ES-I3 (cell line): ENCODE data around the gene RBMS3.
"Not testable (repeated sequence)": the region's sequence is repeated elsewhere in the genome, so short reads cannot be mapped to it uniquely, and the experiment has no call there.

Source experiments
- H3K36me3 ChIP-seq: 2 replicates; pipeline ENCODE4 v1.6.1; 2013; ENCODE audit warnings: mild to moderate bottlenecking, low read length, control low read depth, moderate library complexity; ENCODE audit not compliant: insufficient read depth
- H3K4me1 ChIP-seq: 2 replicates; pipeline ENCODE4 v1.6.1; 2013; ENCODE audit warnings: mild to moderate bottlenecking, control low read depth, low read length; ENCODE audit not compliant: insufficient read depth
- H3K9ac ChIP-seq: 2 replicates; pipeline ENCODE4 v1.6.1; 2013; ENCODE audit warnings: low read depth, mild to moderate bottlenecking, low read length, moderate library complexity
- H3K9me3 ChIP-seq: 2 replicates; pipeline ENCODE4 v1.6.1; 2013; ENCODE audit warnings: mild to moderate bottlenecking, low read length, moderate library complexity; ENCODE audit not compliant: control insufficient read depth, insufficient read depth

RBMS3 gene

DNA sequence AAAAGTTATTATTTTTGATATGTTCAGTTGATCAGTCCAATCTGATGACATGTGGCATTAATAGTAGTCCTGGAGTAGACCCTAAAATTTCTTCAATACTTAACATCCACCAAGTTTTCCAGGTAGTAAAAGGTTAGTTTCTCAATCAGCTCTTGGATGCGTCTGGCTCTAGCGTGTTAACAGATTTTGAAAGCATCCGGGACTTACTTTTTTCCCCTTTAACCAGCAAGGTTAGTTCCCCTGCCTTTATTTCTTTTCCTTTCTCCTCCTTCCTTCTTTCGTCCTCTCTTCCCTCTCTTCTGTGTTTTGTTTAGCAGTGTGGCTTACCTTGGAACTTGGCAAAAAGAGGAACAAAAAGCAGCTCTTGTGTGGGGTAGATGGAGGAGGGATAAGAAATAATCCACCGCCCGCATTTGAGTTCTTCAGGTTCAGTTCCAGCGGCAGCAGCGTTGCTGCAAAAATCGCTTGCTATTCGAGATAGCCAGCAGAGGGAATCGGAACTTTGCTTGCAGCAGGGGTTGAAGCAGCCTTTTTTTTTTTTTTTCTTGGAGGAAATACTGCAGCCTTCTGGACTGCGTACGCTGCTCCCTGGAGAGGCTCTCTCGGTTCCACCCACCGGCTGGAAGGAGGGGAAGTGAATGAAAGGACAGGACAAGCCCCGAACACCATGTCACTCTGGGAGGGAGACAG lies at the start of gene RBMS3:
RBMS3 (plus strand) TSS at position 668 of the 690 bp plus-strand sequence.
- peak within 1 kb of the TSS; percentile 64 for H3K9ac ChIP-seq
- H3K9me3 ChIP-seq = no peaks in the 10 kb centered on the region
- peaks cover 7% of the 10 kb centered on the region; the same call in 1 of the 2 replicates for H3K4me1 ChIP-seq

DNA sequence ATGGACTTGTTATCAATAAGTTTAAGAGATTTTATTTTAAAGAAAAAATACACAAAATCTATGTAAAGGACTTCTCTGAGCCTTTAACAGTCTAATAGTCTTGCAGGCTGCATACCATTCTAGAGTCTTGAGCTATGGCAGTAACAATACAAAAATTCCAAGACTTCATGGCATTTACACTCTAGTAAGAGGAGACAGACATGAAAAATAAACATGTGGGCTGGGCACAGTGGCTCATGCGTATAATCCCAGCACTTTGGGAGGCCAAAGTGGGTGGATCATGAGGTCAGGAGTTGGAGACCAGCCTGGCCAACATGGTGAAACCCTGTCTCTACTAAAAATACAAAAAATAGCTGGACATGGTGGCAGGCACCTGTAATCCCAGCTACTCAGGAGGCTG lies 47.7 kb upstream of the RBMS3 start:
- H3K9me3 ChIP-seq, H3K4me1 ChIP-seq, H3K9ac ChIP-seq, H3K36me3 ChIP-seq: not testable (repeated sequence)

More for the DNA sequence above, at the start of gene RBMS3:
- H3K36me3 ChIP-seq = no peaks in the 10 kb centered on the region

DNA sequence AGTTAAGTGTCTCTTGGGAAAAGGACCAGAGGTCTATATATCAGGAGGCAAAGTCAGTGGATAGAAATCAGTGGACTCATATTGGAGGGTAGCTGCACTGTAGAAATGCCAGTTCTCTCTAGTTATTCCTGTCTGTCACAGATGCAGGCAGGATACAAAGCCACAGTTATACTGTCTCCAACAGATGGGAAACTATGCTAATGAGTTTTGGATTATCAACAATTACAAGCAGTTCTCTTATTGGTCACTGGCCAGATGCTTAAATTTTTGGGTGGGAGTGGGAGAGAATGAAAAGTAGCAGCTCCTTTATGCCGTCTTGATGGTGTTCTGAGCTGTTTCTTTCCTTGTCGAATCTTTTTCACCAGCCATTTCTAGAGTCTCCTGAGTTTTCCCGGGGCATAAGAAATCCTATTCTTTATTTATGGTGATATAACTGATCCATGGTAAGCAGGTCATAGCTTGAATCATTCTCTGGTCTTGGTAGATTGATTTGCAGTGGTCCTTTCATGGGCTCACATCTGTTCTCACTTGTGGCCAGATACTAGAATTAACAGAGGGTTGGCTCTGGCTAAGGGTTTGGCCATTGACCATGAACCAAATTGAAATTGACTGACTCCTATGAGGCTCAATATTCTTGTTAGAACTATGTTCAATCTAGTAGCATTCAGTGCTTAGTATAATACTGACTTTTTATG lies 44.6 kb upstream of the RBMS3 start:
- H3K9ac ChIP-seq = no peak overlapping the region
- no peaks in the 10 kb centered on the region for H3K9me3 ChIP-seq
- H3K36me3 ChIP-seq = no peaks in the 10 kb centered on the region
- peaks cover 18% of the 10 kb centered on the region for H3K4me1 ChIP-seq

DNA sequence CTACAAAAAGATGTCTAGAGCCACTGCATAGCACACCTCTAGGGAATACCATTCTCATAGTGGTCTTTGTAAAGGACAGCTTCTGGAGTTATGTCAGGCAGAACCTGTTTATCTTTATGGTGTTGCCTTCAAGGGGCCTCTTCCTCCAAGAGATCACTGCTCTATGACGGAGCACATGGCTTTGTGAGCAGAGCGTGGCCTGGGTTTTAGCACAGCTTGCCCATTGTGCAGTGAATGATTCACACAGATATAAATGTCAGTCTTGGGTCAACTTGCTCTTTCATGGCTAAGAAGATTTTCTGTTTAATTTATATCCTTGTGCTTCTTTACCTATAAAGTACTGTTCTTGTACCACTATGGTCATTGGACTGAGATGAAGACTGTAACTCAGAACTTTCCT lies 41.5 kb upstream of the RBMS3 start:
- peaks cover 18% of the 10 kb centered on the region for H3K4me1 ChIP-seq
- H3K36me3 ChIP-seq = no peaks in the 10 kb centered on the region
- no peak overlapping the region for H3K9ac ChIP-seq
- H3K9me3 ChIP-seq = no peaks in the 10 kb centered on the region

DNA sequence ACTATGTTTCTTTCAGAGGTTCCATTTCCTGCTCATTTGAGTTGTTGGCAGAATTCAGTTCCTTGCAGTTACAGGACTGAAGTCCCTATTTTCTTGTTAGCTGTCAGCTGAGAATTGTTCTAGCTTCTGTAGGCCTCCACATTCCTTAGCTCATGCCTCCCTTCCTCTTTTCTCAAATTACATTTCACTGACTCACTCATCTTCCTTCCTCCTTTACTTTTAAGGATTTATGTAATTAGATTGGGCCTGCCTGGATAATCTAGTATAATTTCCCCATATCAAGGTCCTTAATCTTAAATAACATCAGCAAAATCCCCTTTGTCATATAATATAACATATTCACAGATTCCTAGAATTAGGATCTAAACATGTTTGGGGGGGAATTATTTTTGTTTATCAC lies 40.6 kb upstream of the RBMS3 start:
- Histone ChIP-seq H3K9me3 (no peaks in the 10 kb centered on the region), H3K36me3 (no peaks in the 10 kb centered on the region), H3K9ac (no peak overlapping the region), H3K4me1 (peaks cover 18% of the 10 kb centered on the region)

DNA sequence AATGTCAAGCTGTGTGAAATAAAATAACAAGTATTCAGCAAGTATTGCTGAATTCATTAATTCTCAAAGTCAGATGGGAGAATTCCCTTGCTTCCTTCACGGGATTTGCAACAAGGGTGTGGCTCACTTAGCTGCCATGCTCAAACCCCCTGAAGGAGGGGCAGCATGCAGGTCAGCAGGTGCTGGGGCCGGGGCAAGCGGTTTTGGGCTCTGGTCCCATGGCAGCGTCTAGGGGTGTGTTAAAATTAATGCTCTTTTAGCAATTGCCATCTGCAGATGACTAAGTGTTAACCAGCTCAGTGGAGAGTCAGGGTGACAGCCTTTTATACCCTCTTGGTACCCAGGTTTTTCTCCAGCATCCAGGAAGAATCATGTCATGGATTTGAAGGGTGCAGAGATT lies 40.0 kb upstream of the RBMS3 start:
- Histone ChIP-seq H3K9ac (no peak overlapping the region), H3K4me1 (peaks cover 18% of the 10 kb centered on the region), H3K36me3 (no peaks in the 10 kb centered on the region), H3K9me3 (no peaks in the 10 kb centered on the region)

DNA sequence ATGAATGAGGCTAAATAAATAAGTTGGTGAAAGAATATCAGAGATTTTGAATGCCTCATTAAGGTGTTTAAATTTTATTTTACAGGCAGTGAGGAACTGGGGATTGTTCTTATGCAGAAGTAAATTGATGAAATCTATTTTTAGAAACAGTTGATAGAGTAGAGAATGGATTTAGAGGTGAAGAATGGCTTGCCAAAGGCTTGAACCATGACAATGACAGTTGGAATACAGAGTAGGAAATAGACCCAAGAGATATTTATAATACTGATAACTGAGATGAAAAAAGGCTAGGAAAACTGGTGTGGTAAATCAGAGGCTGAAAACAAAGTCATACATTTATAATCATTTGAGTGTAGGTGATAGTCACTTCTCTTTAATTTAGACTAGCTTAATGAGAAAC lies 39.0 kb upstream of the RBMS3 start:
- H3K4me1 ChIP-seq = peaks cover 18% of the 10 kb centered on the region
- H3K9me3 ChIP-seq = no peaks in the 10 kb centered on the region
- H3K36me3 ChIP-seq = no peaks in the 10 kb centered on the region
- H3K9ac ChIP-seq = no peak overlapping the region

DNA sequence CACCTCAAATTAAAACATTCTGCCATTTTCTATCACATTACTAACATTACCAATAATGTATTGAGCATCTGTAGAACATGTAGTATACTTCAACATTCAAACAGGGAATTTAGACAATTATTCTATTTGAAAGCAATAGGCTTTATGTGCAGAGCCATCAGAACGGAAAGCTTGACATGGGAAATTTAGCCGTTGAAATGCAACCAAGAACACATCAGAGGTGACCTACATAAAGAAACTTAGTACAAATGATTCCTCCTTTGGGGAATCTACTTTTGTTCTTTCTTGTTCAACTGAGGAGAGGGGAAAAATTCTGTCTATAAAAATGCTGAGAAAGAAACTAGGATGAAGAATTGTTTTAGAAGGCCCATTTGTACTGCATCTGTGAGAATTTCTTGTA lies 38.6 kb upstream of the RBMS3 start:
- H3K9me3 ChIP-seq = no peaks in the 10 kb centered on the region
- H3K36me3 ChIP-seq = no peaks in the 10 kb centered on the region
- H3K9ac ChIP-seq = no peak overlapping the region
- H3K4me1 ChIP-seq = peaks cover 18% of the 10 kb centered on the region

DNA sequence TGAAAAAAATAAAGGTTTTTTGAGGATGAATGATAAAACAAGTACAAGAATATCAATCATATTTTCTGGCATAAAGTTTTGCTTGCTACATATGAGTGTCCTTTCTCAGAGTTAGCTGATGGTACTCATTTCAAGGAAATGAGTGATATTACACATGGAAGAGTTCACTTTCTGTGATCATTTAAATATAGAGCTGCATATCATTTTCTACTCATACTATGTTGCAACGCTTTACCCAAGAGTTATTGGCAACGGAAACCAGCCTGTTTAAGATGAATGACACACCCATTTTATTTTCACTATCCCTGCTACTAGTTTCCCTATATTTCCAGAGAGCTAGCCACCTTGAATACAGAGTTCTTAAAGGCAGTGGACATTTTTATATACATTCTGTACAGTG lies 35.4 kb upstream of the RBMS3 start:
- Histone ChIP-seq H3K4me1 (no peaks in the 10 kb centered on the region), H3K9ac (no peak overlapping the region), H3K9me3 (no peaks in the 10 kb centered on the region)

DNA sequence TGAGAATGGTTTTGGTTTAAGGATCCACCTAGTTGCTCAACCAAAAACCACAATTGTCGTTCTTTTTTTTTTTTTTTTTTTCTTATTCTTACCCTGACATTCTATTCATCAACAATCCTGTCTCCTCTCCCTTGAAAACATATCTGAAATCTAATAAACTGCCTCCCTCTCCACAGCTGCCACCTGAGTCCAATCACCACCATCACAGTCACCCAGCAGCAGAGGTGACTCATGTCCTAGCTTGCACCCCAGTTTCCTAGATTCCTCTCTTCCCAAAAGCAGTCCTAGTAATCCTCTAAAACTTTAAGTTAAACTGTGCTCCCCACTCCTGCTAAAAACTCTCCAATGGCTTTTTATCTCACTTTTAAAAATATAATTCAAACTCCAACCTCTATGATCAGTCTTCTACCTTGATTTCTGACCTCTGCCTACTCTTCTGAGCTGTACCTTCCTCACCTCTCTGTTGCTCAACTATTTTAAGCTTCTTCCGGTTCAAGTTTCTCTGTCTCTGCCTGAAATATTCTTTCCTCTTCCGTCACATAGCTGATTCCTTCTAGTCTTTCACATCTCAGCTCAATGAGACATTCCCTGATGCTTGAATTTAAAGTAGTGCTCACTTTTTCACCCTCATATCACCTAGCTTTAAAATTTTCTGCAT lies 33.7 kb upstream of the RBMS3 start:
- Histone ChIP-seq H3K4me1 (no peaks in the 10 kb centered on the region), H3K36me3 (no peaks in the 10 kb centered on the region), H3K9ac (no peak overlapping the region), H3K9me3 (no peaks in the 10 kb centered on the region)

More for the DNA sequence above, 35.4 kb upstream of the RBMS3 start:
- H3K36me3 ChIP-seq = no peaks in the 10 kb centered on the region

DNA sequence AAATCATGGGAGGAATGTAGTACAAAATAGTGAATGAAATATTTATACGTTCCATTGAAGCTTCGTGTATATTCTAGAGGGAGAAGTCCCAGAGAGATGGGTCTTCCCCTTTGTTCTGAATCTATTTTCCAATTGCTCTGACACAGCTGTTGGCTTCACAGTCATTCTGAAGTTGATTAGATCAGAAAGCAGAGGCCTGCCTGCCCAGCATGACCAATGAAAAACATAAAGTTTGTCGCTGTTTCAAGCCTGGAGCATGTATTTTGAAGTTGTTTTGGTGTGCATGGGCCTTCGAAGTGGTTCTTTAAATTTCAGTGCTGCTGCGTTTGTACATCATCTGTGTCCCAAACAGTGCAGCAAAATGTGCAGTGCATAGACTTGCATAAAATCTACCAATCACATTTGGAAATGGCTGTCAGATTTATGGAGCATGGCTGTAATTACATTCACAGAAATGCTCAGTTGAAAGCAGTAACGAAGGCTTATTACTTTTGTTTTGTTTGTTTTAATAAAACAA lies 31.0 kb upstream of the RBMS3 start:
- Histone ChIP-seq H3K36me3 (no peaks in the 10 kb centered on the region), H3K4me1 (no peaks in the 10 kb centered on the region), H3K9ac (no peak overlapping the region), H3K9me3 (no peaks in the 10 kb centered on the region)

DNA sequence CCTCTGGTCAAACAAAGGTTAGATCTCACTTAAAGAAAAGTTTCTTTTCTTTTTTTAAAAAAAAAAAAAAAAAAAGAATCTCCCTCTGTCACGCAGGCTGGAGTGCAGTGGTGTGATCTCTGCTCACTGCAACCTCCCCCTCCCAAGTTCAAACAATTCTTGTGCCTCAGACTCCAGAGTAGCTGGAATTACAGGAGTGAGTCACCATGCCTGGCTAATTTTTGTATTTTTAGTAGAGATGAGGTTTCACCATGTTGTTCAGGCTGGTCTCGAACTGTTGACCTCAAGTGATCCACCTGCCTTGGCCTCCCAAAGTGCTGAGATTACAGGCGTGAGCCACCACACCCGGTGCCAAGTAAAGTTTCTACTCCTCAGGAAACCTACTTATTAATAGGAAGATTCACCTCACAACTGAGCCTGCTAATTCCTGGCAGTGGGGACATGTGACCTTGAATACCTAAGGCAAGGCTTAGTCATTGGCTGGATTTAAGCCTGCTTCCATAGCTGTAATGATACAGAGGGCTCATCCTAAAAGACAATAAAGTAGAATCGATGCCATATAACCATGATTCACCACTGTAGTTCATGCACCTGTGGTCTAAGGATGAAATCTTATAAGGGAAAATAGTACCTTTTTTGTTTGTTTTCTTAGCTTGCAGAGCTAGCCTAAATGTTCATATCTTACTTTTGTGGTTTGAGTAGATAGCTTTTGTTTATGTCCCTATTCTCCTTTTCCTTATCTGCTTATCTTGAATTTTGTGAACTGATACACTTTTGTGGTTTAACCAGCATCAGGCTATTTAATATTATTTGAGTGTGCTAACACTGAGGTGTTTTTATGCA lies 24.8 kb upstream of the RBMS3 start:
- no peaks in the 10 kb centered on the region for H3K9me3 ChIP-seq
- no peaks in the 10 kb centered on the region for H3K36me3 ChIP-seq
- no peak overlapping the region for H3K9ac ChIP-seq
- no peaks in the 10 kb centered on the region for H3K4me1 ChIP-seq

DNA sequence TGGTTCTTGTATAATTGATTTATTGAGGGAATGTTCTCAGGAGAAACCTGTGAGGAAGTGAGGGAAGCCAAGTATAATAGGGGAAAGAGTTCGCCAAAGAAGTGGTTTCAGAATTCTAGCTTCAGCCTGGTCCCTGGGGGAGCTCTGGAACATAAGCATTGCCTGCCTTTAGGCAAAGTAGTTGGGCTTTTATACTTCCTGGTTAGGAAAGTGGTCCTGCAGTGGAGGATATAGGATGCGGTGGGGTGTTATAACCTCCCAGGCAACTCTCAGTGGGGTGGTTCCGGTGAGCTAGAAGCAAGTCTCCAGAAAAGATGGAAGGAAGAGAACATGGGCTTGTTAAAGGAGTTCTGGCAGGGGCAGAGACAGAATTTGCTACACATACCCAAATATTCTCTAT lies 22.7 kb upstream of the RBMS3 start:
- Histone ChIP-seq H3K4me1 (no peaks in the 10 kb centered on the region), H3K36me3 (no peaks in the 10 kb centered on the region), H3K9me3 (no peaks in the 10 kb centered on the region), H3K9ac (no peak overlapping the region)

DNA sequence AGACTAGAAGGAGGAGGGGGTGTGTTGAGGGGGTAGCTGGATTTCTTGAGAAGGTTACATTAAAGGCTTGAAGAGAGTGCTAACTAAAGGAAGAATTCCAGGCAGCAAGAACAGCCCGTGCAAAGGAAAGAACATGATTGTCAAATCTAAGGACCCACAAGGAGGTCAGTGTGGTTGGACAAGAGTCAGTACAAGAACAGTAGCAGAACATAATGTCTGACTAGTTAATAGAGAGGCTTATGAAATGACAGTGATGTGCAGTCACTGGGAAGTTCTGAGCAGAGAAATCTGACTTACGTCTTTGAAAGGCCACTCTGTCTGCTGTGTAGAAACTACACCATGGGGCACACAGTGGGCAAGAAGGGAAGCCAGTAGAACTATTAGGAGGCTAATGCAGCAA lies 19.8 kb upstream of the RBMS3 start:
- Histone ChIP-seq H3K4me1 (no peaks in the 10 kb centered on the region), H3K9ac (no peak overlapping the region), H3K9me3 (no peaks in the 10 kb centered on the region), H3K36me3 (no peaks in the 10 kb centered on the region)
